ENCODE measurements around the gene GP5.

DNA sequence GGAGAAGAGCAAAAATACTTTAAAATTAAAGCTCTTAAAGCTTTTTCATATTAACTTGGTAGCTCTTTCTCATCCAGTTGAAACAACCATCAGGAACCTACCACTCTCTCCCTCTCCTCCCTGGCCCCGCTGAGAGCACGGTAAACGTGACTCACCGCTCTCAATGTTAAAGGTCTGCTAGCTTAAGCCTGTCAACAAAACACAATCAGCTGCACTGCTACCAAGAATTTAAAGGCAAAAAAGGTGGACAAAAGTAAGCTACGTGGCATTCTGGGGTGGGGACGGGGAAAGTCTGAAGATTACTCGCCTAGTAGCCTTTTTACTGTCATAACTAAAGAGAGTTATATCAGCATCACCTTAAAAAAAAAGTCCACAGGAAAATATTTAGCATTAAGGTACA is 8.4 kb upstream of the GP5 start:
- TF ChIP-seq CTCF (IDR thresholded peaks at IDR 0.05) (no peak), REST (IDR thresholded peaks at IDR 0.05; ENCODE audit: insufficient read depth in 1 of 2, low read depth in 2 of 2, low read length in 1 of 2) (no peak), POLR2AphosphoS5 (IDR thresholded peaks at IDR 0.05; ENCODE audit: low read depth, low read length) (no peak), SIN3A (IDR thresholded peaks at IDR 0.05; ENCODE audit: borderline replicate concordance, insufficient read depth, low read depth, low read length) (no peak)
